SK-N-MC (cell line): Measurements from ENCODE around the gene KCNK15.
"Not testable (repeated sequence)": the region's sequence is repeated elsewhere in the genome, so short reads cannot be mapped to it uniquely, and the experiment has no call there.

ENCODE experiments used
- EZH2 ChIP-seq: fragments of 200-600 bp; sonication (generic); IDR thresholded peaks from one replicate; pipeline ENCODE4 v1.6.1; 2017; ENCODE audit warnings: antibody characterized with exemption
- FOXP2 ChIP-seq: optimal IDR thresholded peaks from 2 replicates; pipeline ENCODE3; 2011; ENCODE audit warnings: mild to moderate bottlenecking, moderate library complexity; ENCODE audit not compliant: insufficient read depth; ENCODE audit errors: extremely low read length, control extremely low read depth
- POLR2AphosphoS5 ChIP-seq: IDR thresholded peaks from 2 replicates; pipeline ENCODE4 v1.6.1; 2012; ENCODE audit warnings: mild to moderate bottlenecking, low read depth, low read length, borderline replicate concordance

- not testable (repeated sequence) for TF ChIP-seq EZH2, FOXP2, POLR2AphosphoS5
Measured at GRCh38 chr20:44763798-44764197, 18.1 kb downstream of the KCNK15 start.
